ENCODE results near the gene NFIB.

Gene NFIB

DNA sequence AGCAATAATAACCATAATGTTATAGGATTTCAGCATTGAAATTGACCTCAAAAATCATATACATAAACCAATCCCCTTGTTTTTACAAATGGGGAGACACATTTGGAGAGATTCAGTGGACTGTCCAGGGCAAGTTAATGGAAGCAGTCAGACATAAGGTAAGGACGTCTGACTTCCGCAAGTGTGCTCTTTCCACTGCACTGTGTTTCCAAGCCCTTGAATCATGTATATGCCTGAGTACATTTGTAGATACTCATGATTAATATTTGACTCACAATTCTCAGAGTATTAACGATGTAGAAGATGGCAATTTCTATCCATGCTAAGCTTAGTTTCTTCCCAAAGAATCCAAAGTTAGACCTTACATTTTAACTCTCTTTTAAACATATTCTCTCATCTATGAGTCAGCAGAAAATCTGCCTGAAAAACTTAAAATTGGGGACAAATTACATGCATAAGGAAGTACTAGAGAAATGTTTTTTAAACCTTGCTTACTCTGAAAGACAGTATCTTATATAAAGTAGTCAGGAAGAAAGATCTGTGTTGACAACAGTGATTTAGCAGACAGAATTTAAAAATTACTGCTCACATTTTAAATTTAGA, 165.3 kb downstream of the NFIB start:
- Histone ChIP-seq H3K36me3 (ENCODE audit: insufficient read depth, insufficient read length, low read length) (no peaks in the 10 kb centered on the region), H3K4me3 (ENCODE audit: insufficient read length, low read depth) (no peak overlapping the region), H3K9ac (ENCODE audit: insufficient read length, low read depth) (no peak overlapping the region), H3K27me3 (ENCODE audit: insufficient read depth, insufficient read length) (no peaks in the 10 kb centered on the region), H3K9me3 (ENCODE audit: insufficient read depth, low read length) (no peaks in the 10 kb centered on the region), H3K4me1 (ENCODE audit: insufficient read depth, insufficient read length) (no peaks in the 10 kb centered on the region)
- DNase-seq (ENCODE audit: low read depth, low spot score): no peak
- TF ChIP-seq YY1 (IDR thresholded peaks at IDR 0.05; ENCODE audit: insufficient read depth, insufficient read length): no peak
- no peak for TF ChIP-seq ZNF274 (IDR thresholded peaks at IDR 0.05; ENCODE audit: low read depth, low read length)
- TF ChIP-seq SUZ12 (IDR thresholded peaks at IDR 0.05; ENCODE audit: extremely low read depth, insufficient read depth, insufficient read length): no peak

DNA sequence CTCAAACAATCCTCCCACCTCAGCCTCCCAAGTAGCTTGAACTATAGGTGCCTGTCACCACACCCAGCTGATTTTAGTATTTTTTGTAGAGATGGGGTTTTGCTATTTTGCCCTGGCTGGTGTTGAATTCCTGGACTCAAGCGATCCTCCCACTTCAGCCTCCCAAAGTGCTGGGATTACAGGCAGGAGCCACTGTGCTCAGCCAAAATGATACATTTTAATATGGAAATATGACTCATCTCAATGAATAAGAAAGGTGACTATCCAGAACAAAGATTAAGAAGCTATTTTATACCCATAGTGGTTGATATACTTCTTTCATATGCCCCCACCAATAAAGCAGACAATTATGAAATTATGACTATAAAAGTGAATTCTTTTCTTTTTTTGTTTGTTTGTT, 166.2 kb downstream of the NFIB start:
- H3K4me1 ChIP-seq (ENCODE audit: insufficient read depth, insufficient read length): no peaks in the 10 kb centered on the region
- TF ChIP-seq SUZ12 (IDR thresholded peaks at IDR 0.05; ENCODE audit: extremely low read depth, insufficient read depth, insufficient read length) (no peak), ZNF274 (IDR thresholded peaks at IDR 0.05; ENCODE audit: low read depth, low read length) (no peak), YY1 (IDR thresholded peaks at IDR 0.05; ENCODE audit: insufficient read depth, insufficient read length) (no peak)
- DNase-seq (ENCODE audit: low read depth, low spot score): no peak

DNA sequence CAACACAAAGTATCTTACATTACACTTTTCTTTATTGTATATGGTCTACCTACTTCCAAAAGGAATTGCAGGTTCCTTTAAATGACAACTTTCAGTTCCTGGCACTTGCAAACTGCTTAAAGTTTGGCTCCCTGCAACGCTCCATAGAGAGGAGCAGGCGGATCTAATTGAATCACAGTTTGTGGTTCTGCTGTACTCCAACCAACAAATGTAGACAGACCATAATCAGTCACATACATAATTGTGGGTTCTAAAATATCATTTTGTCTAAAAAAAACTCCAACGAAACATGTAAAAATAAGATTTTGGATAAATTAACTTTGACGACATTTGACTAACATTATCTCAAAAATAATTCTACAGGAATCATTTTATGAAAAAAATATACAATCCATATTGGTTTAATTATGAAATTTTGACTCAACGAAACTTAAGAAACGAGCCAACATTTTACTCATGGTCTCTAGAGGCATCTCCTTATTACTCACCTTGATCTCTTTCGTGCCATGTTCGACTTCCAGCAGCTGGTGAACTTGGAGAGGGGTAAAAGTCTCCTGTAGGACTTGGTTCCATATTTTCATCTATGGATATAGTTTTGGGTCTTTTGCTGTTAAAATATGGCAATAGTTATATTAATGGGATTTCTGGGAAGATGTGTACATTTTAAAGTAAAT, 167.6 kb downstream of the NFIB start:
- no peaks in the 10 kb centered on the region for H3K36me3 ChIP-seq (ENCODE audit: insufficient read depth, insufficient read length, low read length)
- no peak overlapping the region for H3K9ac ChIP-seq (ENCODE audit: insufficient read length, low read depth)
- TF ChIP-seq YY1 (IDR thresholded peaks at IDR 0.05; ENCODE audit: insufficient read depth, insufficient read length) (no peak), SUZ12 (IDR thresholded peaks at IDR 0.05; ENCODE audit: extremely low read depth, insufficient read depth, insufficient read length) (no peak), ZNF274 (IDR thresholded peaks at IDR 0.05; ENCODE audit: low read depth, low read length) (no peak)
- no peaks in the 10 kb centered on the region for H3K4me1 ChIP-seq (ENCODE audit: insufficient read depth, insufficient read length)
- DNase-seq (ENCODE audit: low read depth, low spot score): no peak
- H3K27me3 ChIP-seq (ENCODE audit: insufficient read depth, insufficient read length): no peaks in the 10 kb centered on the region
- no peak overlapping the region for H3K4me3 ChIP-seq (ENCODE audit: insufficient read length, low read depth)
- H3K9me3 ChIP-seq (ENCODE audit: insufficient read depth, low read length): no peaks in the 10 kb centered on the region; the same call in 1 of the 2 replicates

More for the DNA sequence above, 166.2 kb downstream of the NFIB start:
- no peaks in the 10 kb centered on the region for H3K9me3 ChIP-seq (ENCODE audit: insufficient read depth, low read length)
- no peaks in the 10 kb centered on the region for H3K27me3 ChIP-seq (ENCODE audit: insufficient read depth, insufficient read length)
- H3K4me3 ChIP-seq (ENCODE audit: insufficient read length, low read depth): no peak overlapping the region
- no peaks in the 10 kb centered on the region for H3K36me3 ChIP-seq (ENCODE audit: insufficient read depth, insufficient read length, low read length)
- H3K9ac ChIP-seq (ENCODE audit: insufficient read length, low read depth): no peak overlapping the region

DNA sequence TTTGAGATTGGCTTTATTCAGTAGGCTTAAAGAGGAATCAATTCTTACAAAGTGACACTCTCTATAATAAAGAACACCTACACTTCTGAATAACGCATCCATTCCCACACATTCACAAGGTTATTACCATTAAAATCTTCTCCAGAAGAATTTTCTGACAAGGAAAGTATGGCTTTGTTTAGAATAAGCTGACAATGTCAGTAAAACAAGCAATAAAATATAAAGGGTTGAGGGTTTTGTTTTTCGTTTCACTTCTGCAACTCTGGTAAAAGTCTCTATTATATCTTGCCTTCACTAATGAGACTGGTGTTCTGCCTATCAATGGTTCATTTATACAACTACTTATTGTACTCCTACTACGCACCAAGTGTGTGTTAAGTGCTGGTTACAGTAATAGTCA, 169.7 kb downstream of the NFIB start:
- H3K27me3 ChIP-seq (ENCODE audit: insufficient read depth, insufficient read length): no peaks in the 10 kb centered on the region
- no peaks in the 10 kb centered on the region for H3K4me1 ChIP-seq (ENCODE audit: insufficient read depth, insufficient read length)
- no peak overlapping the region for H3K9ac ChIP-seq (ENCODE audit: insufficient read length, low read depth)
- no peaks in the 10 kb centered on the region for H3K36me3 ChIP-seq (ENCODE audit: insufficient read depth, insufficient read length, low read length)
- no peaks in the 10 kb centered on the region; the same call in 1 of the 2 replicates for H3K9me3 ChIP-seq (ENCODE audit: insufficient read depth, low read length)
- DNase-seq (ENCODE audit: low read depth, low spot score): no peak
- no peak for TF ChIP-seq ZNF274 (IDR thresholded peaks at IDR 0.05; ENCODE audit: low read depth, low read length)
- TF ChIP-seq YY1 (IDR thresholded peaks at IDR 0.05; ENCODE audit: insufficient read depth, insufficient read length): no peak
- TF ChIP-seq SUZ12 (IDR thresholded peaks at IDR 0.05; ENCODE audit: extremely low read depth, insufficient read depth, insufficient read length): no peak
- no peak overlapping the region for H3K4me3 ChIP-seq (ENCODE audit: insufficient read length, low read depth)

DNA sequence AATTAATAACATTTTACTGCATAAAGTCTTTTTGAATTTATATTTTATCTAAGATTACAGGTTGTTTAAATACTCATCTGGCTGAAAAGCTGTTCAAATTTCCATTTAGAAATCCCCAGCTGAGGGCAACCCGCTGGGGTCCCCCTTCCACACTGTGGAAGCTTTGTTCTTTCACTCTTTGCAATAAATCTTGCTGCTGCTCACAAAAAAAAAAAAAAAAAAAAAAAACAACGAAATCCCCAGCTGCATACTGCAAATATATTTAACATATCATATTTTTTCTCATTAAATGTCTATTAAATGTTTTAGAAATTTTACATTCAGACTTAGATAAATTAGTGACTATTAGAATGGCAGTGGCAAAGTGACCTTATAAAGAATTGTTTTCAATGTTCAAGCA, 172.2 kb downstream of the NFIB start:
- DNase-seq (ENCODE audit: low read depth, low spot score): no peak
- no peaks in the 10 kb centered on the region; the same call in 1 of the 2 replicates for H3K9me3 ChIP-seq (ENCODE audit: insufficient read depth, low read length)
- no peaks in the 10 kb centered on the region for H3K36me3 ChIP-seq (ENCODE audit: insufficient read depth, insufficient read length, low read length)
- no peaks in the 10 kb centered on the region for H3K27me3 ChIP-seq (ENCODE audit: insufficient read depth, insufficient read length)
- no peak for TF ChIP-seq ZNF274 (IDR thresholded peaks at IDR 0.05; ENCODE audit: low read depth, low read length)
- no peak for TF ChIP-seq YY1 (IDR thresholded peaks at IDR 0.05; ENCODE audit: insufficient read depth, insufficient read length)
- TF ChIP-seq SUZ12 (IDR thresholded peaks at IDR 0.05; ENCODE audit: extremely low read depth, insufficient read depth, insufficient read length): no peak
- no peak overlapping the region for H3K9ac ChIP-seq (ENCODE audit: insufficient read length, low read depth)
- H3K4me1 ChIP-seq (ENCODE audit: insufficient read depth, insufficient read length): no peaks in the 10 kb centered on the region
- no peak overlapping the region for H3K4me3 ChIP-seq (ENCODE audit: insufficient read length, low read depth)

DNA sequence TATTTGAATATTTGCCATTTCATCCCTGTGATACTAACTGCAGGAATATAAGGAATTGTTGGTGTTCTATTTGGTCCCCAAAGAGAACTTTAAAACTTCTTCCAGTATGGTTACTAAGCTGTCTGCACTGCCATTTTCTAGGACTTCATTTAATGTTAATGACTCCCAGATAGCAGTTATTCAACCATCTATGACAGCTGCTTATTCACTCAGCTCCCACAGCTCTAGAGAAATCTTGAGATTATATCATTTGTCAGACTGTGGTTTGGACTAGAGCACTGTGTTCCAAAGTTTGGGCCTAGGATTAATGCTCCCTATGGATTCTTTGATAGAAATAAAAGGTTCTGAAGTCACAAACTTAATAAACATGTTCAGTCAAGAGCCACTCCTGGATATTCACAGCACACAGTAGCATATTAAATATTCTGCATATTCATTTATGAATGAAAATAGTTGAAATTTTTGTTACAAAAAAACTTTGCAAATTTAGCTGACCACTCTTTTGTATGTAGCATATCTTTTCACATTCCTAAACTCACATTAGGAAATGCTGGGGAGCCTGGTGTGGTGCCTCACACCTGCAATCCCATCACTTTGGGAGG, 173.7 kb downstream of the NFIB start:
- no peak for TF ChIP-seq SUZ12 (IDR thresholded peaks at IDR 0.05; ENCODE audit: extremely low read depth, insufficient read depth, insufficient read length)
- TF ChIP-seq YY1 (IDR thresholded peaks at IDR 0.05; ENCODE audit: insufficient read depth, insufficient read length): no peak
- TF ChIP-seq ZNF274 (IDR thresholded peaks at IDR 0.05; ENCODE audit: low read depth, low read length): no peak

DNA sequence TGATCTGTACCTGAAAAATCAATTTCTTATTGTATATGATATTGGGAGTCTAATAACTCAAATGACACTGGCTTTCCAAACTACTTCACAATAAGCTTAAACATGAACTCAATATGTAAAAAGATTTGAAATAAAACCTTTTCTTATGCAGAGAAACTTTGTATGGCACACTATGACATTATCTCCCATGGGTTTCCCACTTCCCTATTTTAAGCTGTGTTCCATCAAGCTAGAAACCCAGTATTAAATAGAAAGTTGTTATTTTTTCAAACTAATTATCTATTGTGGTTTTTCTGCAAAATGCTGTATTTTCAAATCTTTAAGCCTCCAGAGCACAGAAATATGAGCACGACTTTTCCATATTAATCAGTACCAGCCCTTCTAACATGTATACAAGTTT, 174.7 kb downstream of the NFIB start:
- Histone ChIP-seq H3K4me1 (ENCODE audit: insufficient read depth, insufficient read length) (no peaks in the 10 kb centered on the region), H3K9ac (ENCODE audit: insufficient read length, low read depth) (no peak overlapping the region), H3K36me3 (ENCODE audit: insufficient read depth, insufficient read length, low read length) (no peaks in the 10 kb centered on the region), H3K27me3 (ENCODE audit: insufficient read depth, insufficient read length) (no peaks in the 10 kb centered on the region), H3K4me3 (ENCODE audit: insufficient read length, low read depth) (no peak overlapping the region), H3K9me3 (ENCODE audit: insufficient read depth, low read length) (no peaks in the 10 kb centered on the region; the same call in 1 of the 2 replicates)
- DNase-seq (ENCODE audit: low read depth, low spot score): no peak
- TF ChIP-seq SUZ12 (IDR thresholded peaks at IDR 0.05; ENCODE audit: extremely low read depth, insufficient read depth, insufficient read length) (no peak), YY1 (IDR thresholded peaks at IDR 0.05; ENCODE audit: insufficient read depth, insufficient read length) (no peak)

More for the DNA sequence above, 173.7 kb downstream of the NFIB start:
- H3K4me1 ChIP-seq (ENCODE audit: insufficient read depth, insufficient read length): no peaks in the 10 kb centered on the region
- H3K27me3 ChIP-seq (ENCODE audit: insufficient read depth, insufficient read length): no peaks in the 10 kb centered on the region
- H3K4me3 ChIP-seq (ENCODE audit: insufficient read length, low read depth): no peak overlapping the region
- H3K9me3 ChIP-seq (ENCODE audit: insufficient read depth, low read length): no peaks in the 10 kb centered on the region; the same call in 1 of the 2 replicates
- no peaks in the 10 kb centered on the region for H3K36me3 ChIP-seq (ENCODE audit: insufficient read depth, insufficient read length, low read length)
- no peak for DNase-seq (ENCODE audit: low read depth, low spot score)
- no peak overlapping the region for H3K9ac ChIP-seq (ENCODE audit: insufficient read length, low read depth)

Measured in NT2/D1 (cell line).